Renal pelvis (tissue), 4 donors: ENCODE measurements around the gene POU4F3. TPM values are rescaled to one million over a fixed set of nuclear protein-coding genes. Genes with fewer than 3 reads are reported as not detected.
A peak's percentile ranks its signal among the peaks of the same experiment; 100 is the strongest.

Experiments used
- DNase-seq: peaks from one replicate; pipeline ENCODE4 v3.0.0-alpha.2; 2013
- polyA plus RNA-seq, 3 donors: library from polyadenylated mRNA; unstranded; fragments of 120-200 nt; gene quantifications; one replicate each; pipeline ENCODE4 v1.2.1, GENCODE V29; 2013; ENCODE audit not compliant: insufficient read length in 3 of 3

The POU4F3 gene
- polyA plus RNA-seq, 3 donors, result 0.06 to 0.13 TPM; not detected in 1

- no peak for DNase-seq
These were observed 1.1 kb downstream of the POU4F3 start for GRCh38 chr5:146339715-146340259.

DNA sequence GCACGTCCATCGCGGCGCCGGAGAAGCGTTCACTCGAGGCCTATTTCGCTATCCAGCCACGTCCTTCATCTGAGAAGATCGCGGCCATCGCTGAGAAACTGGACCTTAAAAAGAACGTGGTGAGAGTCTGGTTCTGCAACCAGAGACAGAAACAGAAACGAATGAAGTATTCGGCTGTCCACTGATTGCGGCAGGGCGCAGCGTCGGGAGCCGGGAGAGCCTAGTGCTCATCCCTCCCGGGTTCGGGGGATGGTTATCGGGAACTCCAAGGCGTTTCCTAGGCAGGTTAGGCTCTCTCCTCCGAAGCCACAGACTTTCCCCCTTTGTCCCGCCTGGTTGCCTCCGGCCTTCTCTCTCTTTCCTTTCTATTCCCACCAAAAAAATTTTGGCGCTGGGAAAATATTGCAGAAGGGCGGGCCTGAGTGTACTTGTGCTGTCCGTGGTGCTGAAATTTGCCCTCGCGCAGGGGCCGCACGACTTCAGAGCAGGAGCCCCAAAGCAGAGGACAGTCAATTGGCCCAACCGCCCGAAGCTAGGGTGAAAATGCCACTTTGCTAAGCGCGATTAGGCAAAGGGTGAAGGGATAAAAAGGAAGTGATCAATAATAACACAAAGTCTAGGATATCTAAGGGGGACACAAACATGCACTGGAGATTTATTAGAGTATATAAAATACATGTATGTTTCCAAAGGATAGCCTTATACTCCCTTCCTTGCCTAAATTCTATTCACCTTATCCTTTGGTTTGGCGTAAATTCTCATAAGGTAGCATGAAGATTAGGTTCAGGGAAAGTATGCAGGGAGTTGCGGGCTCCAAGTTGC, 1.8 kb downstream of the POU4F3 start:
- DNase-seq, result peak; percentile 83

GRCh38 chr5:146341854-146342253, 3.2 kb downstream of the POU4F3 start:
- DNase-seq, result no peak

DNA sequence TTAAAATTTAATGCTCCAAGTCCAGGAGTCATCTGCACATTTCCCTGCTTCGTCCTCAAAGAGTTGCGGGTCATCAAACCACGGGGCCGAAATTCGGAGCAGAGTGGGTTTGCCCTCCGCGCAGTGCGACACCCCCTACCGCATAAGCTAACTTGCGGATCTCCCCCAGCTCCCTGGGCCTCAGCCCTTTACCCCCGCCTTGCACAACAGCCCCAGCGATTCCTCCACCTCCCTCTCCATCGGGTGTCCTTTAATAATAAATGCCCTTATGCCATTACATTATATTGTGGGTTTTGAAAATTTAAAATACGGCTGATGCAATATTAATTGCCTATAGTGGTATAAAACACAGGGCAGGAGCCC, 3.9 kb downstream of the POU4F3 start:
- DNase-seq, result no peak

DNA sequence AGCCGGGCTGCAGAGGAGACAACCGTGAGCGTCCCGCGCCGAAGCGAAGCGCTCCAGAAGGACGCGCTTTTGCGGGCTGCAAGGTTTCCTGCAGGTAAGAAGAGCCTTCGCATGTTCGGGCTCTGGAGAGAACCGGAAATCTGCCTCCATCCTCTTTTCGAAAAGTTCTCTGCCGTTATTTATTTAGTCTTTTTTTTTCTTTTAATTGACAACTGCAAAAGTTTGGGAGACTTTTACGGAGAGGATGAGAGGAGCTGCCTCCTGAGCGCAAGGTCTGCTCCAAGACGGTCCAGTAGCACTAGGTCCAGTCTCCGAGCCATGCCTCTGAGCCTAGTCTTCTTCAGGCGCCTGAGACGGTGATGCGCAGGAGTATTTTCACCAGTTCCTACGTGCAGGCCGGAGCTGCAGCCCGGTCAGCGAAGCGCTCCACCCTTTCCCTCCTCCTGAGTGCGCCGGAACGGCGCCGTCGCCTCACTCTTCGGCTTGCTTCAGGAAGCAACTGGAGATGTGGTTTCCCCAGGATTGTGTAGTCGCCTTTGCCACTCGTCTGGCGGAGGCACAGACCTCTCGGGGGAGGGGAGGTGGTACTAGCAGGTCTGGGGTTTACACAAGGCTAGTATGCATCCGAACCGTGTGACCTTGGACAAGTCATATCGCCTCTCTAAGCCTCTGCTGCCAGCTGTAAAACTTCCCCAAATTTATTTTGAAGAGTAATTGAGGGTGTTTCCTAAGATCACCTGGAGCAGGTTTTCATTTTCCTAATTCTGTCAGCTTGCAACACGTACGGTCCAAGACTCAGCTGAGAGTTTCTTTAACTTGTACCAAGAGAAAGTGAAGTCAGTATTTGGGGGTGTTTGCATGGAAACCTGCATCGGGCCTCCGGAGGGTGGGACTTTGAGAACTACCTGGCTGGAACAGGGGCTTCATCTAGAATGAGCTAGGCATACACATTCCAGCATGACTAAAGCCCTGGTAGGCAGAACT, 4.5 kb downstream of the POU4F3 start:
- DNase-seq, result no peak

DNA sequence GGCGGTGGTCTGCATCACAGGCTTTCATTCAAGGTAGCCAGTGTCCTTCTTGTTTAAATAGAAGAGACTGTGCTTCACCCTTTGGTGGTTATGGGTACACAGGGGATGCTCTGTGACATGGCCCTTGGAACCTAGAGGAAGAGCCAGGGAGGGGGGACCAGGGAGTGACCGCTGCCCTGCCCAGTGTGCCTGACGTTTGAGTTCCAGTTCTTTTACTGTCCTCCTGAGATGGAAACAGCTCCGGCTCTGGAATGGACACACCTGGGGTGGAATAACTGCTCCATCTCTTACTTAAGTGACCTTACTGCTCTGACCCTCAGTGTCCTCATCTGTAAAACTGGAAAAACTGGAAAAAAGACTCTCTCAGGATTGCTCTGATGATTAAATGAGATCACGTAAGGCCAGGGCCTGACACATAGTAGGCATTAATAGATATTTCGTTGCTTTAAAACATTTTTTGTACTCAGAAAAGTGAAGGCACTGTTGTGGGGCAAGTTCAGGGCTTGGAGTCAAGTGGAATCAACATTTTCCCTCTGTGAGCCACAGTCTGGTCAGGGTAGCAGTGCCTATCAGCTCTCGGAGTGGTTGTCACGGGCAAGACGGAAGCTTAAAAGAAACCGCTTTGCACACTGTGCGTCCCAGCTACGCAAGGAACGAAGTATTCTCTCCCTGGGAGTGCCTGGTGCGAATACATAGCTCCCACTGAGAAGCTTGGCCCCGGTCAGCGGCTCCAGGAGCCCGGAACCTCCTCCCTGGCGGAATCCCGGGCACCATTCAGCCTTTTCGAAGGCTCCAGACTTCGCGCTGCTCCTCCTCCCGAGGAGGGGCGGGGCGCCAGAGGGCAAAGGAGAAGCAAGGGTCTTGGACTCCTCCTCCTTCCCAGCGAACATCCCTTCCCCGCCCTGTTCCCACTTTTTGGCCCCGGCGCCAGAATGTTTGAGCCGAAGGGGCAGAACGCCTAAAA, 5.8 kb downstream of the POU4F3 start:
- DNase-seq, result no peak

- DNase-seq, result no peak
These were observed 6.6 kb downstream of the POU4F3 start for GRCh38 chr5:146345240-146345577.

DNA sequence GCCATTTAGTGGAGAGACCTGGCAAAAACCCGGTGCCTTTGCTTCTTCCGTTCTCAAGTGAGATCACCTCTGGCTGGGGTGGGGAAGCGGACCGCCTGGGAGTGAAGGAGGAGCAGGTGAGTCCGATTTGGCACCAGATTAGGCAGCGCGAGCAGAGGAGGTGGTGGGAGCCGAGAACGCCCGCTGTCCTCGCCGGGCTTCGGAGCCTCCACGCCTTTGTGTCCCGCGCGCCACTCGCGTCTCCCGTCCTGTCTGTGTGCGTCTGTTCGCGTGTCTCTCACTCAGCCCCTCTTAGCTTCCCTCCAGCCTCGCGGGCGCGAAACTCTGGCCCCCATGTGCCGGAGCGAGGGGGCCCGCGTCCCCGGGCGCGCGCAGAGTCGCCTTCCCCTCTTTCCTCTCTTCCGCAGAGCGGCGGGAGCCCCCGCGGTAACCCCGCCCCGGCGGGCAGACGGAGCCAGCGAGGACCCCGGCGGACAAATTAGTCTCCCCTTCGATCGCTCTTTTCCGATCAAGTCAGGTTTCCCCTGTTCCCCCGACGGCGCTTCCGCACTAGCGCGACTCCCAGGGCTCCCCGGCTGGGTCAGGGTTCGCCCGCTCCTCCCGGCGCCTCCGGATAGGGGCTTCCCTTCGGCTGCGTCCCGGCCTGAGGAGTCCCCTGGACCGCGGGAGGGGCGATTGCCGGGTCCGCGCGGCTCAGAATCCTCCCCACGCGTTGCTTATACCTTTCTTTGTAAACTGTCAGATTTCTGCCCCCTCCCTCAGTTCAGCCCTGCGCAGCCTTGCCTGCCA, 7.1 kb downstream of the POU4F3 start:
- DNase-seq, result no peak

GRCh38 chr5:146357126-146357525, 18.5 kb downstream of the POU4F3 start:
- DNase-seq, result no peak

DNA sequence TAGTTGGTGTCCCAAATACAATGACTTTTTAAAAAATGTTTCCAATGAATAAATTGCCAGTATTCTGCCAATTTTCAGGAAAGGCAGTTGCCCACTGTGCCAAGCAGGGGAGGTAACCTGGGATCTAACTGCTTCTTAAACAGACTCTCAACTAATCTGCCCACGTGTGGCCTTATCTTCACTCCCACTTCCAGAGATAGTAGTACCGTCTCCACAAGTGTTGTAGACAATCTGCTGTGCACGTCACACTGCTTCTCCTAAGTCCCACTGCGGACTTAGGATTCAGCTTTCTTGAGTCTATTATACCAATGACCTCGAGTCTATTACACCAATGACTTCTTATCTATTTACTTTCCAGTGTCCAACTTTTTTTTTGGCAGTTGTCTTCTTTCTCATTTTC, 21.2 kb downstream of the POU4F3 start:
- DNase-seq, result no peak

DNA sequence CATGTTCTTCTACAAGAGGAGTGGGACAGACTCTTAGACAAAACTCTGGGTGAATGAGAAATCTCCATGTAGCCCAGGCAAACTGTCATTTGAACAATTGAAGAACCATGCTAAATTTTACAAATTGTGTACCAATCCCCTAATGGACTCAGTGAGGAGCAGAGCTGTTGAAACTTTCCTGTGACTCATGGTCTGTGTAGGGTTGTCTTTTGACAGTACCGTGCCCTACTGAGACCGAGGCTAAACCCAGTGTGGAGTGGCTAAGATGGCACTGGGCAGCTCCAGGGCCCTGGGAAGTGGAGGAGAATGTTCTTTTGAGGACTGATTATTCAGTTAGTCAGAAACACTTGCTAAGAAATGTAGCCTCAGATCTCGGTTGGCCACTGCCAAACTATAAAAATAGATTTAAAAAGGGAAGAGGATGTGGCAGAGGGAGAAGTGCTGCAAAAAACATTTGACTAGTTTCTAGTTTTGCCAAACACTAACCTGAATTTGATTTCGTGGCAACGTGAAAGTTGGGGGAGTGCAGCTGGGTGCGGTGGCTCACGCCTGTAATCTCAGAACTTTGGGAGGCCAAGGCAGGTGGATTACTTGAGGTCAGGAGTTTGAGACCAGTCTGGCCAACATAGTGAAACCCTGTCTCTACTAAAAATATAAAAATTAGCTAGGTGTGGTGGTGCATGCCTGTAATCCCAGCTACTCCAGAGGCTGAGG, 24.7 kb downstream of the POU4F3 start:
- DNase-seq, result no peak

DNA sequence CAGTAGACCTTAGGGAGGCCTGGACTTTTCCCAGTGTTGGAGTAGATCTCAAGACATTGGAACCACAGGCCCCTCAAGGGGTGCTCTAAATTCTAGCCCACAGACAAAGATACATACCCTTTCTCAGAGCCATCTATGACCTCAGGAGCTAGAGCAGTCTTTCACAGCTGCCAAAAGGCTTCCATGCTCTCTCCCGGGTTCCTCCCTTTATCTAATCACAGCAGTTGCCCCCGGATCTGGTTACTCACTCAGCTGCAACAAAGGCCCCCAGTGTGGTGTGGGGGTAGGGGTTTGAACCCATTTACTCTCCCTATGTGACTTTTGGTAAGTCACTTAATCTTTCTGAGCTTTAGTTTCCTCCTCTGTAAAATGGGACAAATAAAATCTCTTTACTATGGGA, 27.0 kb downstream of the POU4F3 start:
- no peak for DNase-seq

- DNase-seq, result no peak
These were observed 28.3 kb downstream of the POU4F3 start for GRCh38 chr5:146366904-146367303.

DNA sequence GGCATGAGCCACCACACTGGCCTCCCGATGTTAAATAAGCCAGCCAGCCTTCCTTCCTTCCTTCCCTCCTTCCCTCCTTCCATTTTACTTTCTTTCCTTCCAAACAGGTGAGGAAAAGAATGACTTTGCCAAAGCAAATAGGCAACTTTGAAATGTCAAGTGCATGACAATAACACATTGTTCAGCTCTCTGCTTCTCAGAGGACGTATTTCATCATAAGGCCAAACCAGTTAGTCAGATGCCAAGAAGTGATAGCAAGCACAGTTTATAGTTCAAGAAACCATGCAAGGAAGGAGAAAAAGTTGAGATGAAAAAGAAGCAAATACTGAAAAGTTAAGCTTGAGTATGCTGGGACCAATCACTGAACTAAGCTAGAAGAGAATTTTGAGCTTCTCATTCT, 29.5 kb downstream of the POU4F3 start:
- DNase-seq, result no peak

DNA sequence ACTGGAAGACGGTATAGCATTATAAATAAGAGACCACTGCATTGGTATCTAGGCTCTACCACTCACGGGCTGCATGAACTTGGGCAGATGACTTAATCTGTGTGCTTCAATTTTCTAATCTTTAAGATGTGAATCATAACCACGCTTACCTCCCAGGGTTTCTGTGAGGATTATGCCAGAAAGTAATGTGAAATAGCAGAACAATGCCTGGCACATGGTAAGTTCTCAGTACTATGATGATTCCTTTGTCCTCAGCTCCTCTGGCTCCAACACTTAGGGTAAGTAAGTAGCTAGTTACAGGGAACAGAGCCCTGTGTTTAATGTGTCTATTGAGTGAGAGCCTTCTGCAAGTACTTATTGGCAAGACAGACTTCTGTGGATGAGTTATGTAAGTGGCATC, 31.1 kb downstream of the POU4F3 start:
- DNase-seq, result no peak

DNA sequence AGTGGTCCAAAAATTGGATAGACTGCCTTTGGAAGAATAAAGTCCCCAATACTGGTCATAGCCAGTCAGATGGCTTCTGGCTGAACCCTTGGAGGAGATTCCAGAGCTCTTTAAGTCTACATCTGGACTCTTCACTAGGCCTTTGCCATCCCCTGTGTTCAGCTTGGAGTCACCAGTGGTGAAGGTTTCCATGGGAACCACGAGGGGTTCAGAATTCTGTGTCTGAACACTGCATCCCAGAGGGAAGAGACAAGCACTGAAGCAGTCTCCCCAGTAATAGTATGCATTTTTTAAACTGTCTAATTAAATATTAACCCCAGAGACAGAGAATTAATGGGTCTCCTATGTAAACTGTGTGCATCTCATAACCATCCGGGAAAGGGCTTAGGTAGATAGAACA, 38.2 kb downstream of the POU4F3 start:
- no peak for DNase-seq

DNA sequence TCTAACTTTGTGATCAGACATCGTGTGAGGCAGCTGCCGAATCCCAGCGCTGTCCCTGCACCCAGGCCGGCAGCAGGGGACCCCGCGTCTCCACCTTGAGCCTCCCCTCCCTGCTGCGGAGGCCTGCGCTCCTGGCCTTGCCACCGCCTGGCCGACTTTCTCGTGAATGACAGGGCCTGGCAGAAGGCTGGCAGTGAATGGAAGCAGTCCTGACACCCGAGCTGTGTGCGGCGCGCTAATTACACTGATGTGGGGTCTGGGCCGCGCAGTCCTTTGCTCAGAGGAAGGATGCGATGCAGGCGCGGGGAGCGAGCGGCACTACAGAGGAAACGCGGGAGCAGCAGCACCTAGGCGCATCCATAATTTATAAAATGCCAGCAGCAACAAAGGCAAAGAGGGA, 40.3 kb downstream of the POU4F3 start:
- DNase-seq, result no peak

DNA sequence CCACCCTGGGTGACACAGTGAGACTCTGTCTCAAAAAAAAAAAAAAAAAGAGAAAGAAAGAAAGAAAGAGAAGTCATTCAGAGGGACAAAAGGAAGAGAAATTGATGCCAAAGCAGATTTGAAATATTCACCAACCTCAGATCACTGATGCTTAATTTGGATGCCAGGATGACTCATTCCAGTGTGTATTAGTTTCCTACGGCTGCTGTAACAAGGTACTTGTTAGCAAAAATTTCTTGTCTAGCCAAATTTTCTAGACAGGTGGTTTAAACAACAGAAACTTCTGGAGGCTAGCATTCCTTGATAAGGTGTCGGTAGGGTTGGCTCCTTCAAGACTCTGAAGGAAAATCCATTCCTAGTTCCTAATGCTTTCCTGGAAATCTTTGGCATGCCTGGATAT, 42.1 kb downstream of the POU4F3 start:
- DNase-seq, result no peak

DNA sequence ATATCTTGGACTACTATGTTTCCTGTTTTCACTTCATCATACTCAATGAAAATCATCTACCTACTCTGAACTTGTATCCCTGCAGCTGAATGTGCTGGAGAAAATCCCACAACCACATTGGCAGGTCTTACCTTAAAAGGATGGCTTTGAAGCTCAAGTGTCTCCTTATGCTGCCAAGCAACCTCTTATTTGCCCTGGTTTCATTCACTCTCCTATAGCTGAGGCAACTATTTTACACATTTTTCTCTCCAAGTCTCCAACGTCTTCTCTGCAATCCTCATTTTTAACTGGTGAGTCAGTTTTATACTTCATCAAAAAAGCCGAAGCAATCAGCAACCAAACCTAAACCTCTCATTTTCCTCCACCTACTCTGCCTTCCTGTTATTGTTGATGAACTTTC, 49.7 kb downstream of the POU4F3 start:
- DNase-seq, result no peak

- no peak for DNase-seq
These were observed 51.8 kb downstream of the POU4F3 start for GRCh38 chr5:146390469-146390868.
